GM15510 (cell line): Measurements from ENCODE around the gene PTK7.

Experiments used
- POLR2A ChIP-seq: IDR thresholded peaks from 3 replicates; pipeline ENCODE4 v1.6.1; 2011; ENCODE audit warnings: borderline replicate concordance; ENCODE audit not compliant: insufficient read length; ENCODE audit errors: extremely low read depth

PTK7 gene

DNA sequence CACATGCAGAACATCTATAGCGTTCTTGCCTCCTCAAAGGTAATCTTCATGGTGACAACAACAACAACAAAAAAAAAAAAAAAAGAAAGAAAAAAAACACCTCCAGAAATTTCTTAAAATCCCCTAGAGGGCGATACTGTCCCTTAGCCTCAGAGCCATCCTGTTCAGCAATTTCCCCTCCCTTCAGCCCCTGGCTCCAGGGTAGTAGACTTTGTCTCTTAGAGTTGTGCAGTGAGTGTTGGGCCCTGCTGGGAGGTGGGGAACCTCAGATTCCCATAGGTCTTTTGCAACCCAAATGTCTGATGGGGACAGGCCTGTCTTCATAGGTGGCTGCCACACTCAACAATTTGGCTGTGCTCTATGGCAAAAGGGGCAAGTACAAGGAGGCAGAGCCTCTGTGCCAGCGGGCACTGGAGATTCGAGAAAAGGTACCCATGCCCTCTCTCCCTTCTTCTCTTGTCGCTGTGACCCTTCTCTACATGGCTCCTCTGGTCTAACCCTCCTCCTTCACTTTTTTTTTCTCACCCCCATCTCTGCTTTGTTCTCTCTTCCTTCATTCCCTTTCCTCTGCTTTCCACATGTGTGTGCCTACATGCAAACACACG lies 6.0 kb upstream of the PTK7 start:
- no peak for TF ChIP-seq POLR2A

DNA sequence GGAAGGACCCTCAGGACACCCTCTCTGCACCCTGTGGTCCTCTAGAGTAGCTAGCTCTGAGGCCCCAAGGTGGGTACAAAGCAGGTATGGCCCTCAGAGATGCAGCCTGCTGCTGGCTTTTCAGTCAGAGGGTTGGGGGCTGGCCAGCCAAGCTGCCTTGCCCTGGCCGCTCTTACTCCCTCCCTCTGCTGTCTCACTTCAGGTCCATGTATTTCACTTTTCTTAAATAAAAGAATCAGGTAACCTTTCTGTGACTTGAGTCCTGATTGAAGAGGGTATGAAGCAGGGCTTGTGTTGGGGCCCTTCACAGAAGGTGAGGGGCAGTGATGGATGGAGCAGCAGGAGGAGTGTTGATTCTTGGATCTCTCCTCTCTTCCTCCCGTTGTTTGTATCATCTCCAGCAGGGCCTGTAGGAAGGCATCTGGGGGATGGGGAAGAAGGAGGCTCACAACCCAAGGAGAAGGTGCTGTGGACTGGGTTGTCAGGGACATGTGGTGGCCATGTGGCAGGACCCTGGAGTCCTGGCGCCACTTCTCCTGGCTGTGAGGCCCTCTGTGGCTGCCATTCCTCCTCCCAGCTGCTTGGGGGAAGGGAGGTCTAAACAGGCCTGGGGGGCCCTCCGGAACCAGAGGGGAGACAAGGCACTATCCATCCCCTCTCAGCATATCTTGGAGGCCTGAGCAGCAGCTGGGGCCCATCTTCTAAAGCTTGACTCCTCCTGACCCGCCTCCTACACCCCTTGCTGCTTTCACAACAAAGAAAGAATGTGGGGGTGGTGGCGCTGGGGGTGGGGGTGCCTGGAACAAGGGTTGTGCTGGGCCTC lies 1.1 kb upstream of the PTK7 start:
- TF ChIP-seq POLR2A: no peak

DNA sequence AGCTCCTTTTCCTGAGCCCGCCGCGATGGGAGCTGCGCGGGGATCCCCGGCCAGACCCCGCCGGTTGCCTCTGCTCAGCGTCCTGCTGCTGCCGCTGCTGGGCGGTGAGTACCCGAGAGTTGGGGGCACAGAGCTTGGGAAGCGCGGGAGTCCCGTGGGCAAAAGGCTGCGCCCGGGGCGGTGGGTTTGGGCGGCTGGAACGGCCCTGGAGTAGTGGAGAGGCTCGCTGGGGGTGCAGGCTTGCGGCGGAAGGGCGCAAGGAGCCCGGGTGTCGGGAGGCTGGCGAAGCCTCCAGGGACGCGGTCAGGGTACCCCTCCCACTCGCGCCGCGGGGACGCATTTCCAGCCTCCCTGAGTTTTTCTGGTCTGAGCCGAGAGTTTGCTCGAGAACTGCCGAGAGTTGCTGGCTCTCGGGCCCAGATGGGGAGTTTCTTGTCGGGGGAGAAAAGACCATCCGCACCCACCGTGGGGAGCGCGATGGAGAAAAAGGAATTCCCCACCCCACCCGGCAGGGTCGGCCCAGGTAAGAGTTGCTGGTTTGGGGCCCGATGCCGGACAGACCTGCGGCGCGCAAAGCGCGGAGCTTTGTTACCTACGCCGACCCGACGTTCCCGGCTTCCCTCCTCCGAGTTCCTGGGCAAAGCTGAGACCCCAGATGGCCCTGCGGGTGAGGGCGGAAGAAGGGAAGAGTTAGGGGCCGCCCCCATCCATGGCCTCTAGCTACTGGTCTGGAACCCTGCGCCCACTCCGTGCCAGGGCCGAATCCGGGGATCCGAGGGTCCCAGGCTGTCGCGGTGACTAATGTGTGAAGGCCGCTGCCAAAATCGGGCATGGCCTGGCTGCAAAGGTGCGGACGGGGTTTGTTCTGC lies 584 bp downstream of the PTK7 start:
- no peak for TF ChIP-seq POLR2A

DNA sequence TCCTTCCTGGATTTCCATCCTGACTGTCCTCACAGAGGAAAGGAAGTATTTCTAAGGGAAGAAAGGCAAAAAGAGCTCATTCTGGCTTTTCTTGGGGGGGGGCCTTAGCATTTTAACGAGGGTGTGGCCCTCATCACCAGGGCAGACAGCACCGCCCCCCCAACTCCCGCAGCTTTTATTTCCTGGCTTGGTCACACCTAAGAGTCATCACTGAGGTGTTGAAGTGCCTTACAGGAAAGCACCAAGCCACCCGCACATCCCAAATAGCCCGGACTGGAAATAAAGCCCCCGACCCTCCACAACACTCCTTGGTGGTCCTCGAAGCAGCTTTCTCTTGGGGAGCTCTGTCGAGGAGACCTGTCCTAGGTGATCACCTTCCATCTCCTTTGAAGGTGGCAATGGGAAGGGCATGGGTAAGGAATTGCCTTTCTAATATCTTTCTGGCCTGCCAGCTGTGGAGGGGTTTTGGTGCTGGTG lies 1.3 kb downstream of the PTK7 start:
- TF ChIP-seq POLR2A: no peak

DNA sequence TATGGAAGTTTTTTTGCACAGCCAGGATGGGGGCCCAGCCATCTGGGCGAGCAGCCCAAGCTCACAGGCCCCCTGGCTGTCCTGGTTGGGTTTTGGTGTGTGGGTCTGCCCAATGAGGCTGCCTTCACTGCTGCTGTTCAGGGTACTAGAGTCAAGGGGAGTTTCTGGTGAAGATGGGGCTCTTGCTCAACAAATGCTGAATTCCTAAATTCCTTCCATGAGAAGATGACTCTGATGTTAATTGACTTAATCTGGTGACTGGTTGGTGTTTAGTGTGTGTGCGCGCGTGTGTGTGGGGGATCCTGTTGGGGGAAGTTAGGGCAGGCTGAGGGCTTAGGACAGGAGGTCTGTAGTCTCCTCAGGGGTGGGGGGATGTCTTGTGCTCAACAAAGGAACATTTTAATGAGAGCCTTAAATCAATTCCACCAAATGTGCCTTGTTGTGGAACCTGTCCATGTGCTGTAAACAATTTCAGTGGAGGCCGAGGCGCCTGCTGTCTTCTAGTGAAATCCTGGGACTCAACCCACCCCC lies 1.9 kb downstream of the PTK7 start:
- TF ChIP-seq POLR2A: no peak

DNA sequence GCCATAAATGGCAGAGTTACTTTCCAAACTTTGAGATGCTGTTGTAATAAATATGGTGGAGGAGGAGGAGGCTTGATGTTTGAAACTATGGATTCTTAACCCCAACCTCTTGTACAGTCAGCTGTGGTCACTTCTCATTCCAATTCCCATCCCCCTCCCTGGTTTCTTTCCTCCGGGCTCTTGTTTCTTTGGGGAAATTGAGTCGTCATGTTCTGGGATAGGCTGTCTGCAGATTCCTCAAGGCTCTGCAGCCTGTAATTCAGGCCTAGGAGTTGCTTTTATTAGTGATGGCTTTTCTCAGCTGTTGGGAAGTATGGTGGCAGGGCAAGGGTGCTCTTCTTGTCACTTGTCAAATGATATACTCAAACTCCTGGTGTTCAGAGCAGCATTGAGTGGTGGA lies 2.6 kb downstream of the PTK7 start:
- TF ChIP-seq POLR2A: no peak

DNA sequence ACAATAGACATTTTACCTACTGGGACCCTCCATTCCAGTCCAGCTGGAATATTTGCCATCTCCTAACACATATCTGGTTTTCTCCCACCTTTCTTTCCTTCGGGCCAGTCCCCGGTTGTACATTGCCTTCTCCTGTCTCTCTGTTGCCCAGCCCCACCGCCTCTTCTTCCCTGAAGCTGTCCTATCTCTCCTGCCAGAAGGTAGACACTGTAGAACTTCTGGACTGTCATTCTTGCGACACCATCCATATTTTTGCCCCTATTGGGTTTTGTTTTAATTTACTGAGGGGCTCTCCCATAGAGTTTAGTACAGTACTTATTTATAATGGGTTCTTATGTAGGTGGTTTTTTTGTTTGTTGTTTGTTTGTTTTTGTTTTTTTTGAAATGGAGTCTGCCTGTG lies 4.9 kb downstream of the PTK7 start:
- no peak for TF ChIP-seq POLR2A

DNA sequence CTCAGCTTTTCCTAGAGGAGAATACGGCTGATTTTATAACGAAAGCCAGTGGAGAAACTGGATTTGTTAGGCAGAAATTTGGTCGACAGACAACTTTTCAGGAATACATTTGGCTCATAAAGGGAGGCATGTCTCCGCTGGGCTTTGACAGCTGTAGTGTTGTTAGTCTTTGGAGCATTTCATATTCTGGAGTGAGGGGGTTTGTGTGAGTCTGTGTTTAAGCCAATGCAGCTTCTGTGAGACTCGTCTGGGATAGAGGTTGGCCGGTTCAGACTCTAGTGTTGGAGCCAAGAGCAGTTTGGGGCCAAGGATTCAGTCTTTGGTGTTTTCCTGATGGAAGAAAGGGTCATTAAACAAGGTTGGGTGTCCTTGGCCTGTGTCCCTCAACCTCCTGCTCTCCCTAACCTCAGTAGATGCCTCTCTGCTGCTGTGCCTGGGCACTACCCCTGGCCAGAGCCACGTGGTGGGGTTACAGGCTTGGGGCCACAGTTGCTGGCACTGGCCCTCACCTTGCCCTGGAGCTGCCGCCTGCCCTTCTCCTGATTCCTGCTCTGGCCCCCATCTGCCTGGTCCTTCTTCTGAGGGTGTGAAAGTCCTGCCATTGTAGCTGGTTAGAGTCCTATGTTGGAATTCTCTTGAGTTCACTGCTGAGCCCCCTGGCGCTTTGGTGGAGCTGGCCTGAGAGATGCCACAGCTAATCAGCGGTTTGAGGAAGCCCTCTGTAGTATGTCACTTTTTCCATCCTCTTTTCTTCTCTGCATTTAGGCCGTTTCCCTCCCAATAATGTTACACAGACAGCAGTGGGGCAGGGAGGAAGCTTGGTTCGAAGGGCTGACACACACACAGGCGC lies 6.9 kb downstream of the PTK7 start:
- TF ChIP-seq POLR2A: no peak

DNA sequence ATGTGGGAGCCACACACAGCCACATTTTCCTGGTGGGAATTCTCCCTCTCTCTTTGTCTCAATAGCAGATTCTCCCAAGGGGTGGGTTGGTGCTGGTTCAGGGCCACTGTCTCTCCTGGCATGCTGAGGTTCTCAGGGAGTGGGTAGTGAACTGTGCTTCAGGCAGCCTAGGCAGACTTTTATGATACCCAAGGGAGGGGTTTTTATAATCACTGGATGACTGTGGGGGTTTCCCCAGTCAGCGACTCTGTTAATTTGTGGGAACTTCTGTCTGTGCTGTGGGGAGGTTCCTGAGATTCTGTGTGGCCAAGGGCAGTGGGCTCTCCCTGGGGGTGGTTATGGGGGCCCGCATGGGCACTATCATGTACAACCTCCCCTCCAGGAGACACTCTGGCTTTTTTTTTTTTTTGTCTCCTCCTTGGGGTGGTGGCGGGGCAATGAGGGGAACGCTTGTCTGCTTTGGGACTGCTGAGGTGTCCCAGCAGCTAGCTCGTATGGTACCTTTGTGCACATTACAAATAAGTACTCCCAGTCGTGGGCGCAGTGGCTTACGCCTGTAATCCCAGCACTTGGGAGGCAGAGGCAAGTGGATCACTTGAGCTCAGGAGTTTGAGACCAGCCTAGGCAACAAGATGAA lies 10.0 kb downstream of the PTK7 start:
- TF ChIP-seq POLR2A: no peak

DNA sequence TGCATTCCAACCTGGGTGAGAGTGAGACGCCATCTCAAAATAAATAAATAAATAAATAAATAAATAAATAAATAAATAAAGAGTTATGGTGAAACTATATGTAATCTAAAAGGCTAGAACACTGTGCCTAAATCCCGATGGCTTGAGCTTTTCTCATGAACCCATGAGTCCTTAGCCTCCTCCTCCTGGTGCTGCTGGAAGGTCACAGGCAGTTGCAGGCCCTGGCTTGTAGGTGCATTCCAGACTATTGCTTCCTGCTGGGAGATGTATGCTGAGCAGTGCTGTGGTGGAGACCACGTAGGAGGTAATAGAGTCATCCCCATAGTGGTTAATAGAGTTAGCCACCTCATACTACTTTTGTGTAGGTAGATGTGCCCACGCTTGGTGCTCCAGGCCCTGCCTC lies 12.5 kb downstream of the PTK7 start:
- TF ChIP-seq POLR2A: no peak

DNA sequence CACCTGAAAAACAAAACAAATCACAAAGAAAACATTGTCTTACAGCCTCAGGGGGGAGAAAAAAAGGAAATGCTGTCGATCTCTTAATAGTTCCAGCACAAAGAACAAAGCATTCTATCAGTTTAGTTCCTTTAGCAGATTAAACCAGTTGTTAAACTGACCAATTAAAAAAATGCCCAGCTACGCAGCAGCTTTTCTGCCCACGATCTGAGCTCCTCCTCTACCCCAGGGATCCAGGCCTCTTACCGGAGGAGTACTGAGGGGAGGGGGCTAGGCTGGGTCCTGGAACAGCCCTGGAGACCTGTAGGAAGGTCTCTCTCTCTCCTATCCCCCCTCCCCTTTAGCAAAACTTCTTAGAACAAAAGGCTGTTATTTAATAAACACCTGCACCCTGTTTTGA lies 13.4 kb downstream of the PTK7 start:
- TF ChIP-seq POLR2A: no peak

DNA sequence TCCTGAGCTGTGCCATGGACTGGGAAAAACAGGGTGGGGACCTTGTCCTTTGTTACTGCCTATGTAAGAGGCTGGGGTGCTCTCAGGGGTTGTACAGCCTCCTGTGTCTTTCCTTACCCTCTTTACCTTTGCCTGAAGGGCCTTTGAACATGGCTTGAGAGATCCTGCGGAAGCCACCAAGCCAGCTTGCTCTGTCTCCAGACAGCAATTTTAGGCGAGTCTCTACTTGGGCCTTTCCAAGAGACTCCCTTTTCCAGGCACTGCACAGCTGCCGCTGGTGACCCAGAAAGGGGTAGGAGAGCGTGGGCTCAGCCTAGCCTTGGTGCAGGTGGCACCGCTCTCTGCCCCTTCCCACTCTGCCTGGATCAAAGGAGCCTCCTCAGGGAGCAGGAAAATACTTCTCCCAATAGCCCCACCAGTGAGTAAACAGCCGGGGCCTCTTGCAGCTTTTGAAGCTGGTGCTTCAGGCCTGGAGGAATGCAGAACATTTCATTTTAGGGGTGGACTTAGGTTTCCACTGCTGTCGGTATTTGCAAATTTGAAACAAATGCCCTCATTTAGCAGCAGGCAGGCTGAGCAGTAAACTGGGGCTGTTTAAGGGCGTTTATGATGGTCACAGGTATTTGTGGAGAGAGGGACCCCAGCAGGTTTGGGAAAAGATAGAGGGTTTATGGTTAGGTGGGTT lies 13.9 kb downstream of the PTK7 start:
- no peak for TF ChIP-seq POLR2A

DNA sequence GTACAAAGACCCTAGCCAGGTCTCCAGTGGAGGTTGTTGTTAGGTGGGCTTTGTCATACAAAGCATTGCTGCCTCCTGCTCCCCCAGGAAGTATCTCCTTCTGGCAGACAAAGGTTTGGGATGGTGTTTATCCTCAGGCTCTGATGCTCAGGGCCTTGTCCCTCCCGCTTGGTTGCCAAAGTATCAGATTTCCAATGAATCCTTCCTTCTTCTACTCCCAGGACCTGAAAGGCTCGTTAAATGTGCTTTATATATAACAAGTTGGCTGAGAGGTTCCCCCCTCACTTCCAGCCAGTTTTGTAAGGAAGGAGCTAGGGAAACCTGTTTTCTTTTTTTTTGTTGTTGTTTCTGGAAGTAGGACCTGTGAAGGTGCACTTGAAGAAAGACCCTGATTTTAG lies 14.4 kb downstream of the PTK7 start:
- TF ChIP-seq POLR2A: no peak
